Prostate gland (tissue), 2 donors: ENCODE measurements around the gene SUMO3.
A peak's percentile ranks its signal among the peaks of the same experiment; 100 is the strongest.

Experiments used
- CTCF ChIP-seq, 4 experiments: fragments of 200-600 bp in 2 of 4; fragments of 450-650 bp in 2 of 4; sonication (generic) in 2 of 4; IDR thresholded peaks; 1 replicate in 3 of 4; 2 replicates in 1 of 4; pipeline ENCODE4 v1.5.1; 2016 to 2019; ENCODE audit warnings: antibody characterized with exemption in 4 of 4, mild to moderate bottlenecking in 2 of 4, moderate library complexity in 2 of 4
- POLR2A ChIP-seq: fragments of 450-650 bp; IDR thresholded peaks from one replicate; pipeline ENCODE4 v1.6.1; 2016; ENCODE audit warnings: antibody characterized with exemption, mild to moderate bottlenecking

GRCh38 chr21:44817914-44818639 is at the start of gene SUMO3:
- TF ChIP-seq CTCF (IDR thresholded peaks at IDR 0.05) (peak in 2 of 4 experiments; percentile 23), POLR2A (peak; percentile 80)
